CD4-positive, alpha-beta T cell treated with Interleukin-4 for 4 hours (primary cell): ENCODE results near the gene SMPX.

Source experiments
- DNase-seq: peaks from one replicate; pipeline ENCODE4 v3.0.0-alpha.2; 2020

Gene SMPX

DNA sequence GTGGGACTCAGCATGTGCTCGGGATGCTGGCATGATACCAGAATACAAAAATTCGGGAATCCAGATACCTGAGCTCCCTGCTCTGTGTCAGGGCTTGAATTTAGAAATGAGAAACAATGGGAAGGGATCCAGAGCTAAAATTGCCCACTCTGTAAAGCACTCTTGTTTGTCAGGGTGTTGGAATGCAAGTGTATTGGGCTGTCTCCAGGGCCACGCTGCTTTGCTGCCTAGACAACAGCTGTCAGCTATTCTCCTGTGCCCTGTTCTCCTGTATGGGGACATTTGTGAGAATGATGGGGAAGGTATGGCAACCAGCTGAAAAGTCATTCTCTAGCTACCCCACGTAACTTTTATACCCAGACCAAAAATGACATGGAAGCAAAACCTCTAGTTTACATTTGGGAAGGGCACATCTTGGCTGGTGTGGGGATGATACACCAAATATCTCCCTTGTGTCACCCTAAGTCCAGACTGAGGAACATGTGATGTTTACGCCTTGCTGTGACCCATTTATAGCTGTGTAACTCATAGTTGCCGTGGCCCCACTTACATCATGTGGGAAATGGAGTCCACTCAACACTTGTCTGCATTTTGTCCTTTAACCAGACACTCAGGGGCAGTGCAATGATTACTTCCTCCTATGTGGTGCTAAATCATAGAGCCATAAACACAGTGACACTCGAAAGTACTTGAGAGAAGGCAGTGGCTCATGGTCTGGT is 46.6 kb downstream of the SMPX start:
- no peak for DNase-seq

DNA sequence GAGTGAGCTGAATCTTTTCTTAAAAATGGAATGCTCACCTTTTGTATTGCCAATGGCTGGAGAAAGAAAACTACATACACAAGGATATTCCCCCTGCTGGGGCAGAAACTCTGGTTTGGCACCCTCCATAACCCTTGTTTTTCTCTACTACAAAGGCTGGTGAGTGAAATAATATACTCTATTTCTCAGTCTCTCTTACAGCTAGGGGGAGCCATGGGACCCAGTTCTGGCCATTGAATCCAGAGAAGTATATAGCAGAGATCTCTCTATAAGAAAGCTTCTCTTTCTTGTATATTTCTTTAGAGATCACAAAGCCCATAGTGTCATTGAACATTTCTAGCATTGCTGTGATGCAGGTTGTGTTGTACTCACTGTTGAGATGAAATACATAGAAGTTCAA is 49.8 kb downstream of the SMPX start:
- no peak for DNase-seq

DNA sequence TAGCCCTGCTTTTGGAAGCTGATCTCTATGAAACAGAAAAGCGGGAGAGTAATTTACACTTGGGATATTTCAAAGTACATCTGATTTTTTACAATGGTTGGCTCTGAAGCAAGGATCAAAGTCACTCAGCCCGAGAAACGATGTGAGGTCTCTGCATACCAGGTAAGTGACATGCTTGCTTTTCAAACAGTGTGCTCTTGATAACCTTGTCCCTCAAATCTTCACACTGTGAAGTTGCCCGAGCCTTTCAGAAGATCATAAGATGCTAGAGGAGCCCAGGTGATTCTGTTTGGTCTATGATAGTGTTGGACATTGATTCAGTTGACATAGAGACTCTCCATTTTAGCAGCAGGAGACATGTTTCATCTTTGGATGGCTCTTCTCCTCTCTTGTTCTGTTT is 52.7 kb downstream of the SMPX start:
- DNase-seq = no peak

DNA sequence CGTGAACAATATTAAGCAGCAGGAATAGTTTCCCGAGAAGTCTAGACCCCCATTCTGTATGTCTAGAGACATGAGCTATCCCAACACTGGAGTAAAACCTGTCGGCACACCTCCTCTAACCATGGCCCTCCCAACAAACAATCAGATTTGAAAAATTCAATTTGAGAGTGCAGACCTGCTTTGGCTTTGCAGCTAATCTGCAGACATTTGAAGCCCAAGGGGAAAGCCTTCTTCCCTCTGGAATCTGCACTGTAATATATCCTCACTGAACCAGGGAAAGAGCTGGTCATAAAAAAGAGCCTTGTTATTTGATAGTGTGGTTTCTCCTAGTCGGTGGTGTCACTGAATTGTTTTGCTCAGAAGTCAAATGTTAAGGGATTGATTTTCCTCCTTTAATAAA is 55.2 kb downstream of the SMPX start:
- DNase-seq = no peak

DNA sequence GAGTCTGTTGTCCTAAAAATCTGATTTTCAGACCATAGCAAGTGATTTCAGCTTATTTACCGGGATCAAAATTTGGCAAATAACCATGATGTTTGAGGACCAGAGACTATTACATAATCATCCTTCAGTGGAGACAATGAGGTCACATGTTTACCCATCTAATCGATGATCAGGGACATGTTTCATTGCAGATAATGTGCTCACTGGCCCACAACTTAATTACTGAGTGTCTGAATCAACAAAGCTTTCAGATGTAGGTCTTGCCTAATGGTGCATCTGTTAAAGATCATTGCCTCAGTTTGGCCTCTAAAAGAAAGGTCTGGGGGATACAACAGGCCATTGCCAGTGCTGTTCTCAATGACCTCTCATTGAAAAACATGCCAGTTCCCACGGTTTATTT is 56.9 kb downstream of the SMPX start:
- no peak for DNase-seq

DNA sequence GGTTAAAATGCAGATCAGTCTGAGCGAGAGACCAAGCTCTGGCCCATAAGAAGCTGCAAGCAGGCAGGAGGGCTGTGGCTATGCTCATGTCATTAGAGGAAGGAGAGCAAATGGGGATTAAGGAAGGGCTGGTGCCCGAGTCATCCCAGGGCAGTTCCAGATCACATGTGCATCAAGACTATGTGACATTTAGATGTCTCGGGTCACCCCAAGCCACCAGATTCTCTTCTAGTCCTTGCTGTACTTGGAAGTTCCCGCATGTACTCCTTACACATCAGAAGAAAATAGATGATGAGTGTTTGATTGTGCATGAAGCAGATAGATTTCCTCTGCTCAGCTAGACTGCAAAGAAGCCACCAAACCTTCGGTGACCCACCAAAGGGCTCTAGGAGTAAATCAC is 57.6 kb downstream of the SMPX start:
- no peak for DNase-seq

DNA sequence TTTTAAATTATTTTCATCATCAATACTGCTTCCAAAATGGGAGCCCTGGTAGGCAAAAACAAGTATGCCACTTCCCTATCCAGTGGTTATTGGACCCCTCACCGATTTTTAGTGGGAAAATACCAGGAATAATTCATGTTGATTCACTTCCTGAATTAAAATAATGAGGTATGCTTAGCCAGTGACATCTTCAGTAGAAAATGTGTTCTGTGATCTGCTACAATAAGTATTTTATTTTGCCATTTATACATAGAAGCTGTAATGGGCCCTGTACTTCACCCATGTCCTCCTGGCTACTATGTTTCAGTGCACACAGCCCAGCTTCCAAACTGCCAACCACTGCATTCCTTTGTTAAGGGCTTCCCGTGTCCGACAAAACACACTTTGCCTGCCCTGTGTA is 58.8 kb downstream of the SMPX start:
- DNase-seq = no peak

DNA sequence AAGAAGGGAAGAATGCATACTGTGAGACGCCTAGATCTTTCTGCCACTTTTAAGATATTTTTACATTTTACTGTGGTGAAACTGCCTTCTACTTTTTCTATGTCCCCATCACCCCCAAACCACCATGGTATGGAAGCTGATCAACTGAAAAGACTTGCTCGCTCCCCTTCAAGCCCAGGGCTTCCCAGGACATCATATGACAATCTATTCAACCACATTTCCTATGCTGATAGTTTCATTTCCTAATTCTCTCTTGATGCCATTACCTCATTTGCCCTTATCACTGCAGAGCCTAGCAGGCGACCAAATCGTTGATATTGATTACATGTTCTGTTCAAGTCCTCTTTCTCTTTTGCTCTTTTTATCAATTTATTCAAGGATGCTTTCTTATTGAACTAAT is 59.6 kb downstream of the SMPX start:
- DNase-seq = no peak

DNA sequence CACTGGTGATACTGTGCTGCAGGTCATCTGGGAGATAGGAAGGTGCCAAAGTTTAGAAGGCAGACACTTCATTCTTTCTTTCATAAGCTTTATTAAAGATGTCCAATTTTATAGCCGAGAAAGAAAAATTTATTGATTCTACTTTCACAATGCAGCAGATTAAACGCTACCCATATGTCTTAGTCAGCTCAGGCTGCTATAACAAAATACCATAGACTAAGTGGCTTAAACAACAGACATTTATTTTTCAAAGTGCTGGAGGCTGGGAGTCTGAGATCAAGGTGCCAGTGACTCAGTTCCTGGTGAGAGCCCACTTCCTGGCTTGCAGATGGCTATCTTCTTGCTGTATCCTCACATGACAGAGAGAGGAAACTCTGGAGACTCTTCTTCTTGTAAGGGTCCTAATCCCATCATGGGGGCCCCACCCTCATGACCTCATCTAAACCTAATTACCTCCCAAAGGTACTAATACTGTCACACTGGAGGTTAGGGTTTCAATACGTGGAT is 66.4 kb downstream of the SMPX start:
- no peak for DNase-seq

DNA sequence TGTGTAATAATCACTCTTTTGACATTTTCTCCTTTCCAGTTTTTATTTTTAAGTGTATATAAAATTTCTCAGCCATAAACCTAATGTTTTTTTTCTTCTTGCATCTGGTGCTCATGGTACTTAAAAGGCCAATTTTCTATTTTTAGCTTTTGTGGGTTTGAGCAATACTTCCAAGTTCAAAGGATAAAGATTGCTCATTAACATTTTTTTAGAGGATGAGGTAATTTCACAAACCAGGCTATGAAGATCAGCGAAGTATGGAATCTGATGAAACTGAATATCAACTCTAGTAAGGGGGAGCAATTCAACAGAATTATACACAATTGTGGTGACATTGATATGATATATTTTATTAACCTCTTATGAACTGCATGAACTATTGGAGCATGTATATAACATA is 74.0 kb downstream of the SMPX start:
- DNase-seq = no peak

DNA sequence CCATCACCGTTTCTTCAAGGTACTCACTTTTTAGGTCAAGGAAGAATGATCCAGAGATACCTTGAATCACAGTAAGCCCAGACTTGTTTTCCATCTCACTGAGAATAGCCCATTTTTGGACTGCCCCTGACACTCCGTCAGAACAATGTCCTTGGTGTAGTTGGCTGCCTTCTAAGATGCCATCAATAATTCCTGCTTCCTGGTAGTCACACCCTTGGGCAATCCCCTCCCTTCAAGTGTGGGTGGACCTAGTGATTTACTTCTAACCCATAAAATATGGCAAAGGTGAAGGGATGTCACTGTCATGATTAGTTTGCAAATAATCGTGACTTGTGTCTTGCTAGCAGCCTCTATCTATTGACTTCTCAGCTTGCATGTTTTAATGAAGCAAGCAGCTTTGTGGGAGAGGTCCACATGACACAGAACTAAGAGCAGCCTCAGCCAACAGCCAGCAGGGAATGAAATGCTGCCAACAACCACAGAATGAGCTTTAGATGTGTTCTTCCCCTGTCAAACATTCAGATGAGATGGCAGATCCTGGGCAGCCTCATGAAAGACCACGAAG is 79.8 kb downstream of the SMPX start:
- no peak for DNase-seq

DNA sequence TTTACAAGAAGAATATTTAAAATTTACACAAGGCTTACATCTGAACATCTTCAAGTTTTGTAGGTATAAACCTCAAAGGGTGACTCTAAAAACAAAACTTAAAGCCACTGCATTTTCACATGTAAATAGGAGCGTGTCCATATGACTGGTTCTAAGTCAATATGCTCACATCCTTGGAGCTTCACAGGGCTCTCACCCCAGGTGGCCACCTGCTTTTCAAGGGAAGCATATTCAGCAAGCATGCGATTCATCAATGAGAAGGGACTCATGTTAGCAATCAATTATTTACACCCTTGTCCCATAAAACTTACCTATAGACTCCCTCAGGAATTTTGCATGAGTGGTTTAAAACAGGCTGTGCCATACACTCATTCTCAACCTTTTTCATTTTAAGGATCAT is 82.0 kb downstream of the SMPX start:
- DNase-seq = no peak

DNA sequence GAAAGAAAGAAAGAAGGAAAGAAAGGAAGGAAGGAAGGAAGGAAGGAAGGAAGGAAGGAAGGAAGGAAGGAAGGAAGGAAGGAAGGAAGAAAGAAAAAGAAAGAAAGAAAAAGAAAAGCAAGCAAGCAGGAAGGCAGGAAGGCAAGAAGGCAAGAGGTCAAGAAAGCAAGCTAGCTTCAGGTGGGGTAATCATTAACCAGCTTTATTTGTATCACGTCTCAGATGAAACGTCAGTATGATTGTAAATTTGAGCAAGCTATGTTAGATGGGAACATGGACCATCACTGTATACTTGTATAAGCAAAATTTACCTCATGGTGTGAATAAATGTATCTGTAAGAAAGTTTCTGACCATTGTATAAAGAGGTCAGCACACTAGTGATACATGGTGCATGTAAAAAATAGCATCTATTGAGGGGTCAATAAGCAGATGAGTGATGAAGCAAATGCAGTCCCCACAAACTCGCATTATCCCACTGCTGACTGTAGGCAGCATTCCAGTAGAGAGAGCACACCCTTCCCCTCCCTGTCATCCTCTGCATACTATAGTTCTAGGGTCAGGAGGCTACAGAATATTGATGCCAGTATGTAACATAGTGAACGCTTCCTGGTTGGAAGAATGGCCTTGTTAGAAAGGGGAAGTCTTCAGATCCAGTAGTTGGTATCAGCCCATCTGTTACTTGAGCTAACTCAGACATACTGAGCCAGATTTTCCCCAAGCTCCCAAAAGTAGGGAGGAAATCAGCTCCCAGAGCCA is 83.3 kb downstream of the SMPX start:
- DNase-seq = no peak

DNA sequence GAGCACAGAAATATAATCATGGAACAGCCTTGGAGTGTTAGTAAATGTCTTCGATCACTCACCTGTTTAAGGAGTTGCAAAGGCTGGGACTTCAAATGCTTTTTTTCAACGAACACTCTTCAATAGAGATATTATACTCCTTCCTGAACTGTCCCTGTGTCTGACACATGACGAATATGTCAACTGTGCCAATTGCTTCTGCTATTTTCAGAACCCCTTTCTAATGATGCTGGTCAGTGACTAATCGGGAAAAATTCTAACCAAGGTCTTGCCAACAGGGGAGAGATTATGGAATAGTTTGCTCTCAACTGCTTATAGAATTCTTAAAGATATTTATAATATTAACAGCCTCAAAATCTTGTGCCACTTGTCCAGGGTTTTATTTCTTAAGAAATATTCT is 91.2 kb downstream of the SMPX start:
- no peak for DNase-seq

DNA sequence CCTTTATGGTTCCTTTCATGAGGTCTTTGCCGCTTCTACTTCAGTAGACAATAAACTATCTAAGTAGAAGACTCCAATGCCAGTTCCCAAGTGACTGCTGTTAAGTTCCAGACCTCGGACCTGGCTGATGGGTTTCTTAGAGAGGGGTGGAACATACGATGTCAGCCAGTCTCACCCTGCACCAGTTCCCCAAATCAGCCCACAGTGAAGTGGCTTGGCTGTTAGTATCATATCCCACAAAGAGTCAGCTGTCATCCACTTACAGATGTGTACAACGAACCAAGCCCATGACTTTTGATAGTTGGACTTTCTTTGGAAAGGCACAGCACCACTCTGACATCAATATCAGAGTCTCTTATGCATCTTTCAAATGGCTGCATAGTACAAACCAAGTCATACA is 91.7 kb downstream of the SMPX start:
- DNase-seq = no peak

DNA sequence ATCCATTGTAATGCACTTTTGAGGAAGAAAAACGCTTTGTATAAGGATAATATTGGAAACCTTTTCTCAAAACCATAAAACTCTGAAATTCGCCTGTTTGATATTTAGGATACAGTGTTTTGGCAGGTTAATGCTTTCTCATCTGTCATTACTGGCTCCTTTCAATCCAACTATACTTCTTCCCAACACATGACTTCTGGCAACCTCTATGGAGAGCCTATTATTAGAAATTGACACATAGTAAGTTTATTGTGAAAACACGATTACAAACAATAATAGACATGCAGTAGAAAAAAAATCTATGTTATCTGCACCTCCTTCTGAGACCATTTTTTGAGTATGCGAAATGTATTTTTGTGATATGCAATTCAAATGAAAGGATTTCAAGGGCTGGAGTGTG is 95.2 kb downstream of the SMPX start:
- no peak for DNase-seq

DNA sequence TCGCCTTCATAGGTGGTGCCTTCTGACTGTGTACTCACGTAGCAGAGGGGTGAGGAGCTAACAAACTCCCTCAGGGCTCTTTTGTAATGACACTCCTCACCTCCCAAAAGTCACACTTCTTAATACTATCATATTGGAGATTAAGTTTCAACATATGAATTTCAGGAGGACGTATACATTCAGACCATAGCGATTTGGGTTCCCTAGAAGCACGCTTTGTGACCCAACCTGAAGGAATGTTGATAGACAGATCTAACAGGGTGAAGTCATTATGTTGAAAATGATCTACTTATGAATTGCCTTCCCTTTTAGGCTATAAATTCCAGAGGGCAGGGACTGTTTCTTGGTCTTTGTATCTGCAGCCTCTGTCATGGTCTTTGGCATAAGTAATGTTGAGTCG is 96.6 kb downstream of the SMPX start:
- DNase-seq = no peak

DNA sequence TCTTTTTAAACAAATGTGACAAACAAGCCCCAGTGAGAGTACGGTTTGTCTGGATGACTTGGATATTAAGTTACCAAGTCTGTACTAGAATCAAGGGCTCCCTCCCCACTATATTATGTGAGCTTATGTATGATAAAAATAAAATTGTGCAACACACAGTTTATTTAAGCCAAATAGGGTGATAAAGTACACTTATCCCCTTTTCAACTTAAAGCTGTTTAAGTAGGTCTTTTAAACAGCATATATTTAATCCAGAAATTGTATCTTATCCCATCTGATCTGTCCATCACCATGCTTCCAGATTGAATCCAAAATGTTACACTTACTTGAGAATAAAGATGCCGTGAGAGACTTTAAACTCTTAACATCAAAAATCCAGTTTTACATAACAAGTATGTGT is 97.8 kb downstream of the SMPX start:
- no peak for DNase-seq

DNA sequence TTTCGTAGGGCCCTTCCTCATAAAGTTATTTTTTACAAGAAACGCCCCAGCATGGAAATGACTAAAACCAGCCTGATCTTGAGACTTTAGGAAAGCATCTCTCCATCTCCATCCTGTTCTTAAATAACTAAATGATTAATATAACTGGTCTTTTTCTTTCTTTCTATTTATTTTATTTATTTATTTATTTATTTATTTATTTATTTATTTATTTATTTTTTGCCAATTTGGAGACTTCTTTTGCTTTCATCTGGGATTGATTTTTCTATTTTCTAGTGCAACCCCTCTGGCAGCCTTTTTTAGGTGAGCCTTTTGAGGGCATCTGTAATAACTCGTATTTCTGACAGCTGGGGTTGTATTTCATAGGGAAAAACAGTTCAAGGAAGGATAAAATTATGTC is 98.6 kb downstream of the SMPX start:
- no peak for DNase-seq

DNA sequence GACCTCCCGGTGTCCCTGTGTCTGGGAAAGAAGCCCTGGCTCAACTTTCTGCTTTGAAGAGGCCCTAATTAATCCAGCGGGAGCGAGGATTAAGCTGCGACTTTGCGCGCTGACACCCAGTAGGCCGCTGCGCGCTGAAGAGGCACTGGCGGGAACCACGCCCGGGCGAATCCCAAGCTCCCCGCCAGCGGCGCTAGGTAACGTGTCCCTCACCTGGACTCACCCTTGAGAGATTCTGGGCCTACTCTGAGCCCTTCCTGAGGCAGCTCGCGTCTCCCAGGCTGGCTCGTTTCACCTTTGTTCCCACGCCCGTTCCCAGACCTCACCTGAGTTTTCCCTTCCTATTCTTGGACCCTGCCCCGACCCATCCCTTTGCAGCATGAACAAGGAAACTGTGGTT is 99.2 kb downstream of the SMPX start:
- no peak for DNase-seq

DNA sequence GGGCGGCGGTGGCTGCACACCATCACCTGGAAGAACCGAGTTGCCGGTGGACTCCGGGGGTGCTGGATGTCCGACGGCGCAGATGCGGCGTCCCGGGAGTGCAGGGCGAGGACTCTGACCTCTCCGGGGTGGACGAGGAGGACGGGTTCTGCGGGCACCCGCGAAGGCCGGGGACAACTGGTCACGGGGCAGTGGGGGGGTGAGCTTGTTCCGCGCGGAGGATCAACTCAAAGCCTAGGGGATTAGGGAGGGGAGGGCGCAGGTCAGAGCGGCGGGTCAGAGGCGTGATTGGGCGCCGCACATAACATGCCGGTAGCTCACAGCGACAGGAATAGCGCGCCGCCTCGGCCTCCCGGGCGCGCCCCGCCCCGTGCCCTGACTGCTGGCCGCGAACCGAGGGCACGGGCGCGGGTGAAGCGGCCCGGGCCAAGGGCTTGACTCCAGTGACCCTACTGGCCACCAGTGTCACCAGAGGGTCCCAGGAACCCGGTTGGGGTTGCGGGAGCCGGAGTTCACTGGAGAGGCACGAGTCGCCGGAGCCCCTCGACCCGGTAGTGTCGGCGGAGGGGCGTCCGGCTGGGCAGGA is 99.7 kb downstream of the SMPX start, which contains the start of gene KLHL34:
Gene KLHL34, minus strand, starts transcription at position 179 of the 586 bp plus-strand sequence. CDS start 542 bp downstream, outside the sequence.
- DNase-seq = no peak

DNA sequence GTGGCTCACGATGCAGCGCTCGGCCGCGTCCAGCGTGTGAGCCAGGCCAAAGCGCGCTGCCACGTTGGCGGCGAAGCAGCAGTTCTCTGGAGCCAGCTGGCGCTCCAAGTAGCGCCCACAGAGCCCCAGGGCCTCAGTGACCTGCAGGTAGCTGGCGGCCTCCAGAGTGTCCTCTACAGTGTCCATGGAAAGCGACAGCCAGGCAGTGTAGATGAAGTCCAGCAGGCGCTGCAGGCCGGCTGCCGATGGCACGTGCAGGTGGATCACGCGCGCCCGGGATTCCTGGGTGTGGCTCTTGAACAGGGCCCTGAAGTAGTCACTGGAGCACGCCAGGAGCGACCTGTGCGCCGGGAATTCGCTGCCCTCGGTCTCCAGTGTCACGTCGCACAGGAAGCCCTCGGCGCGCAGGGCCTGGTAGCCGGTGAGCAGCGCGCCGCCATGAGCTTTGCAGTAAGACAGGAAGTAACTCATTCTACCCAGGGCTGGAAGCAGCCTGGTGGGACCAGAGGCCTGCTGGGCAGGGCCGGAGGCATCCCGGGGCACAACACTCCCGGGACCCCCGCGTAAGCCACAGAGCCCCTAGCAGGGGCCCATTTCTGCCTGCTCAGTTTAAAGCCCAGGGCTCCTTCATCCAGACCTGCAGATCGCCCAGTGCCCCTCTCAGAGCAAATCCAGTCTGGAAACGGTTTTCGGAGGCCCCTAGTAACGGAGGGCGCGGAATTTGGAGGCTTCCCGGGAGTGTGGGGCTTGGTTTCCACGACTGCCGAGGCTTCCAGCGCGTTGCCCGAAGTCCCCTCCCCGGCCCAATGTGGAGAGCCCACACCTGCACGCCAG is 100.4 kb downstream of the SMPX start:
- DNase-seq = no peak
